Measurements from ENCODE around the gene HS2ST1. TPM values are rescaled to one million over a fixed set of nuclear protein-coding genes. Genes with fewer than 3 reads are reported as not detected.

The HS2ST1 gene
- total and polyA plus RNA-seq, 2 donors (not counting 3 experiments of a cell fraction or from before 2014, with no cell fraction given), result 5.5 to 31.2 TPM

- no peak for TF ChIP-seq EZH2 (IDR thresholded peaks at IDR 0.05; ENCODE audit: borderline replicate concordance, low read depth, low read length, severe bottlenecking)
- no peak for TF ChIP-seq MAX (IDR thresholded peaks at IDR 0.05; ENCODE audit: insufficient read depth, insufficient read length)
- no peak for TF ChIP-seq JUN (IDR thresholded peaks at IDR 0.05; ENCODE audit: borderline replicate concordance, insufficient read depth, insufficient read length, low read depth)
- TF ChIP-seq POLR2A (IDR thresholded peaks at IDR 0.05; ENCODE audit: low read depth, low read length), result no peak
- TF ChIP-seq GATA2 (IDR thresholded peaks at IDR 0.05; ENCODE audit: insufficient read depth, insufficient read length, low read depth, low read length), result no peak
- no peak for TF ChIP-seq MYC (IDR thresholded peaks at IDR 0.05; ENCODE audit: low read depth, low read length)
- no peak for TF ChIP-seq CTCF (IDR thresholded peaks at IDR 0.05; ENCODE audit: extremely low read depth in 1 of 2, insufficient read depth in 1 of 2, low read depth in 1 of 2, low read length in 2 of 2)
- TF ChIP-seq POLR2AphosphoS5 (IDR thresholded peaks at IDR 0.05; ENCODE audit: insufficient read depth, low read depth, low read length), result no peak
- ChIA-PET CTCF (no interaction called here), POLR2A (no interaction called here)
- peaks cover 38% of the 10 kb centered on the region for H3K79me2 ChIP-seq (ENCODE audit: control insufficient read depth, insufficient read depth, low read length)
- no peak overlapping the region for H3K4me3 ChIP-seq (replicated peaks in 1 of 3; ENCODE audit: insufficient read depth in 1 of 3, low read depth in 1 of 3, low read length in 3 of 3)
- H3K9me1 ChIP-seq (replicated peaks; ENCODE audit: control insufficient read depth, extremely low read depth, insufficient read depth, low read length), result no peaks in the 10 kb centered on the region
- DNase-seq (ENCODE audit: low read depth, low spot score) (no peak), FAIRE-seq (no peak)
- no peaks in the 10 kb centered on the region for H3K9me3 ChIP-seq (replicated peaks; ENCODE audit: control insufficient read depth, insufficient read depth, low read length)
- no peak overlapping the region for H2AFZ ChIP-seq (ENCODE audit: low read depth, low read length)
- H3K4me1 ChIP-seq (ENCODE audit: control insufficient read depth, extremely low read depth, insufficient read depth, low read length), result no peaks in the 10 kb centered on the region
- H3K27me3 ChIP-seq (ENCODE audit: control insufficient read depth in 2 of 2, insufficient read depth in 2 of 2, low read length in 2 of 2), result no peaks in the 10 kb centered on the region
- H4K20me1 ChIP-seq (replicated peaks; ENCODE audit: control insufficient read depth, extremely low read depth, insufficient read depth, low read length), result no peaks in the 10 kb centered on the region
- intact Hi-C loops (cut with micrococcal nuclease), result no loop called here
- no TSS peak for BruUV-seq (replicated peaks)
- no peak overlapping the region for H3K4me2 ChIP-seq (ENCODE audit: insufficient read depth, low read length)
- H3K27ac ChIP-seq (ENCODE audit: insufficient read depth, low read depth, low read length), result no peak overlapping the region
- no peak overlapping the region for H3K9ac ChIP-seq (replicated peaks; ENCODE audit: extremely low read depth, insufficient read depth, low read length)
- H3K36me3 ChIP-seq (ENCODE audit: control insufficient read depth in 2 of 2, extremely low read depth in 1 of 2, insufficient read depth in 2 of 2, low read length in 2 of 2), result no peaks in the 10 kb centered on the region
- dilution Hi-C loops (cut with MboI; ENCODE audit: extremely low pct_ligation_motif_present, low sequenced_read_pairs), result no loop called here
Measured at GRCh38 chr1:86922445-86922844, 8.0 kb downstream of the HS2ST1 start.
